ENCODE data around the gene TEKT2.

The TEKT2 gene

GRCh38 chr1:36083219-36083618, 675 bp upstream of the TEKT2 start:
- POLR2A ChIA-PET = no interaction called here
- CTCF ChIA-PET = interaction anchor here (0.6 kb wide), 1 partner anchor 369 kb away, joined by 3 read pairs; no protein-coding TSS in a partner anchor
- Histone ChIP-seq H3K9me3 (ENCODE audit: control insufficient read depth, insufficient read depth, low read depth, low read length) (no peaks in the 10 kb centered on the region), H3K4me3 (ENCODE audit: low read depth, low read length) (no peak overlapping the region), H3K4me1 (ENCODE audit: control insufficient read depth, insufficient read depth, low read length) (no peaks in the 10 kb centered on the region), H3K27ac (ENCODE audit: extremely low read depth, low read depth, low read length) (no peak overlapping the region), H3K36me3 (ENCODE audit: control insufficient read depth in 2 of 2, insufficient read depth in 1 of 2, low read length in 2 of 2) (no peaks in the 10 kb centered on the region)
- TF ChIP-seq ZNF394 (tag by site-specific recombination; IDR thresholded peaks at IDR 0.05; ENCODE audit: borderline replicate concordance) = peak; percentile 48; the same call in 1 of the 2 replicates
- no peak for TF ChIP-seq ZNF645 (tag by site-specific recombination; IDR thresholded peaks at IDR 0.05)

GRCh38 chr1:36084497-36085115, 712 bp downstream of the TEKT2 start:
- CTCF ChIA-PET = no interaction called here
- TF ChIP-seq ZNF274 (IDR thresholded peaks at IDR 0.05; ENCODE audit: low read length) (no peak), ZNF274 (tag by site-specific recombination; IDR thresholded peaks at IDR 0.05; ENCODE audit: borderline replicate concordance) (no peak), GLIS1 (tag by site-specific recombination; IDR thresholded peaks at IDR 0.05) (peak; percentile 5; the same call in 1 of the 2 replicates), ZNF560 (tag by site-specific recombination; IDR thresholded peaks at IDR 0.05; ENCODE audit: borderline replicate concordance) (no peak)
- no peak overlapping the region for H3K4me3 ChIP-seq (ENCODE audit: low read depth, low read length)

GRCh38 chr1:36085126-36085525, 1.2 kb downstream of the TEKT2 start:
- Histone ChIP-seq H3K9me3 (ENCODE audit: control insufficient read depth, insufficient read depth, low read depth, low read length) (no peaks in the 10 kb centered on the region), H3K4me3 (ENCODE audit: low read depth, low read length) (no peak overlapping the region), H3K27ac (ENCODE audit: extremely low read depth, low read depth, low read length) (no peak overlapping the region), H3K36me3 (ENCODE audit: control insufficient read depth in 2 of 2, insufficient read depth in 1 of 2, low read length in 2 of 2) (peaks cover 0 to 4% of the 10 kb centered on the region in 2 experiments; a peak in 1 of 3 replicates), H3K4me1 (ENCODE audit: control insufficient read depth, insufficient read depth, low read length) (no peaks in the 10 kb centered on the region)
- POLR2A ChIA-PET = no interaction called here
- TF ChIP-seq ZNF549 (tag by site-specific recombination; IDR thresholded peaks at IDR 0.05) (no peak), ZNF768 (tag by site-specific recombination; IDR thresholded peaks at IDR 0.05) (no peak), ZNF843 (tag by site-specific recombination; IDR thresholded peaks at IDR 0.05) (no peak), ZNF202 (tag by site-specific recombination; IDR thresholded peaks at IDR 0.05; ENCODE audit: borderline replicate concordance) (no peak), ZNF148 (tag by site-specific recombination; IDR thresholded peaks at IDR 0.05; ENCODE audit: borderline replicate concordance) (no peak), KLF17 (tag by site-specific recombination; IDR thresholded peaks at IDR 0.05) (no peak), ZNF600 (tag by site-specific recombination; IDR thresholded peaks at IDR 0.05) (no peak), ZNF580 (tag by site-specific recombination; IDR thresholded peaks at IDR 0.05) (no peak)
- CTCF ChIA-PET = no interaction called here

More at GRCh38 chr1:36084497-36085115, 712 bp downstream of the TEKT2 start:
- Histone ChIP-seq H3K9me3 (ENCODE audit: control insufficient read depth, insufficient read depth, low read depth, low read length) (no peaks in the 10 kb centered on the region), H3K4me1 (ENCODE audit: control insufficient read depth, insufficient read depth, low read length) (no peaks in the 10 kb centered on the region), H3K27ac (ENCODE audit: extremely low read depth, low read depth, low read length) (no peak overlapping the region), H3K36me3 (ENCODE audit: control insufficient read depth in 2 of 2, insufficient read depth in 1 of 2, low read length in 2 of 2) (peaks cover 0 to 2% of the 10 kb centered on the region in 2 experiments; a peak in 1 of 3 replicates)
- POLR2A ChIA-PET = no interaction called here

All from HEK293 (cell line).